Neural progenitor cell (in vitro differentiated cells): ENCODE results near the gene RPS6KA5. TPM values are rescaled to one million over a fixed set of nuclear protein-coding genes. Genes with fewer than 3 reads are reported as not detected.

Experiments
- DNase-seq: peaks from one replicate; pipeline ENCODE4 v3.0.0-alpha.2; 2016; ENCODE audit warnings: low spot score
- H2AFZ ChIP-seq: fragments of 200-600 bp; sonication (generic); replicated peaks from 2 replicates; pipeline ENCODE4 v1.6.1; 2016; ENCODE audit warnings: antibody characterized with exemption
- H3F3A ChIP-seq: fragments of 200-600 bp; sonication (generic); 2 replicates; pipeline ENCODE4 v1.6.1; 2016; ENCODE audit warnings: antibody characterized with exemption, low read depth
- H3K27ac ChIP-seq: fragments of 200-600 bp; sonication (generic); 2 replicates; pipeline ENCODE4 v1.5.1; 2016; ENCODE audit warnings: mild to moderate bottlenecking
- H3K27me3 ChIP-seq: fragments of 200-600 bp; sonication (generic); 2 replicates; pipeline ENCODE4 v1.6.1; 2016; ENCODE audit warnings: mild to moderate bottlenecking, moderate library complexity
- H3K36me3 ChIP-seq: fragments of 200-600 bp; sonication (generic); 2 replicates; pipeline ENCODE4 v1.5.1; 2016
- H3K4me1 ChIP-seq: fragments of 200-600 bp; sonication (generic); 2 replicates; pipeline ENCODE4 v1.6.1; 2016; ENCODE audit warnings: mixed run types
- H3K4me2 ChIP-seq: fragments of 200-600 bp; sonication (generic); 2 replicates; pipeline ENCODE4 v1.6.1; 2016
- H3K4me3 ChIP-seq: fragments of 200-600 bp; sonication (generic); 2 replicates; pipeline ENCODE4 v1.5.1; 2016
- H3K79me2 ChIP-seq: fragments of 200-600 bp; sonication (generic); 2 replicates; pipeline ENCODE4 v1.6.1; 2016; ENCODE audit warnings: low read depth
- H3K9ac ChIP-seq: fragments of 200-600 bp; sonication (generic); 2 replicates; pipeline ENCODE4 v1.6.1; 2016
- H3K9me3 ChIP-seq: fragments of 200-600 bp; sonication (generic); 2 replicates; pipeline ENCODE4 v1.5.1; 2016; ENCODE audit warnings: low read depth
- H4K20me1 ChIP-seq: fragments of 200-600 bp; sonication (generic); 2 replicates; pipeline ENCODE4 v1.6.1; 2016; ENCODE audit warnings: low read depth
- H3K27ac Mint-ChIP-seq: 3 replicates; pipeline ENCODE4 v1.8.0; 2021; ENCODE audit warnings: mixed read lengths
- H3K27me3 Mint-ChIP-seq: 2 replicates; pipeline ENCODE4 v1.8.0; 2022; ENCODE audit warnings: low read depth, mild to moderate bottlenecking, inconsistent platforms, moderate library complexity, mixed read lengths; ENCODE audit not compliant: insufficient read depth
- H3K36me3 Mint-ChIP-seq: 3 replicates; pipeline ENCODE4 v1.8.0; 2021; ENCODE audit warnings: mixed read lengths
- H3K4me1 Mint-ChIP-seq: 3 replicates; pipeline ENCODE4 v1.8.0; 2021; ENCODE audit warnings: mixed read lengths
- H3K4me3 Mint-ChIP-seq: 3 replicates; pipeline ENCODE4 v1.8.0; 2021; ENCODE audit warnings: mild to moderate bottlenecking, moderate library complexity, mixed read lengths
- H3K9me3 Mint-ChIP-seq: 3 replicates; pipeline ENCODE4 v1.8.0; 2020; ENCODE audit warnings: mixed read lengths
- CTCF ChIP-seq: fragments of 200-600 bp; sonication (generic); IDR thresholded peaks from 2 replicates; pipeline ENCODE4 v1.5.1; 2017; ENCODE audit warnings: antibody characterized with exemption, mild to moderate bottlenecking
- EZH2 ChIP-seq: fragments of 200-600 bp; sonication (generic); IDR thresholded peaks from 2 replicates; pipeline ENCODE4 v1.6.1; 2017; ENCODE audit warnings: antibody characterized with exemption, mild to moderate bottlenecking, moderate library complexity
- EZH2phosphoT487 ChIP-seq: fragments of 200-600 bp; sonication (generic); IDR thresholded peaks from 2 replicates; pipeline ENCODE4 v1.6.1; 2017; ENCODE audit warnings: antibody characterized with exemption
- total RNA-seq: library from RNA; depleted of rRNA; stranded (reverse); fragments of >200 nt; gene quantifications from 2 replicates; pipeline ENCODE4 v1.2.3, GENCODE V29; 2015; ENCODE audit warnings: low replicate concordance

Gene RPS6KA5
- total RNA-seq, 1 donor from 2014 or later: 8.3 TPM

- no peaks in the 10 kb centered on the region for H3K9me3 Mint-ChIP-seq
- Histone ChIP-seq H3K4me1 (no peaks in the 10 kb centered on the region), H3K36me3 (no peaks in the 10 kb centered on the region), H3K27me3 (no peaks in the 10 kb centered on the region), H3K27ac (no peak overlapping the region), H4K20me1 (no peaks in the 10 kb centered on the region), H3K79me2 (no peaks in the 10 kb centered on the region), H2AFZ (no peak overlapping the region), H3F3A (no peaks in the 10 kb centered on the region), H3K4me3 (no peak overlapping the region), H3K9me3 (no peaks in the 10 kb centered on the region), H3K9ac (no peak overlapping the region), H3K4me2 (no peak overlapping the region)
- peaks cover 5% of the 10 kb centered on the region for H3K27me3 Mint-ChIP-seq
- TF ChIP-seq EZH2phosphoT487: no peak
- no peak for TF ChIP-seq EZH2
- no peak for TF ChIP-seq CTCF
- no peaks in the 10 kb centered on the region for H3K36me3 Mint-ChIP-seq
- DNase-seq: no peak
- no peak overlapping the region for H3K27ac Mint-ChIP-seq
- peaks cover 6% of the 10 kb centered on the region for H3K4me1 Mint-ChIP-seq
- H3K4me3 Mint-ChIP-seq: no peak overlapping the region
Observed at GRCh38 chr14:90837355-90837754, 223.1 kb downstream of the RPS6KA5 start.

GRCh38 chr14:90836692-90837063, 223.8 kb downstream of the RPS6KA5 start:
- H3K4me2 ChIP-seq: no peak overlapping the region
- peaks cover 5% of the 10 kb centered on the region for H3K27me3 Mint-ChIP-seq

GRCh38 chr14:90831821-90832220, 228.6 kb downstream of the RPS6KA5 start:
- no peak overlapping the region for H3K4me3 Mint-ChIP-seq
- H3K27ac Mint-ChIP-seq: peak overlapping the region; percentile 42
- H3K27ac ChIP-seq: no peak overlapping the region
- H2AFZ ChIP-seq: no peak overlapping the region
- peaks cover 11% of the 10 kb centered on the region for H3K27me3 Mint-ChIP-seq
- H3F3A ChIP-seq: no peaks in the 10 kb centered on the region
- peaks cover 3% of the 10 kb centered on the region for H3K9me3 Mint-ChIP-seq
- H3K36me3 Mint-ChIP-seq: no peaks in the 10 kb centered on the region
- DNase-seq: no peak
- H3K79me2 ChIP-seq: no peaks in the 10 kb centered on the region
- H3K9ac ChIP-seq: no peak overlapping the region
- no peaks in the 10 kb centered on the region for H3K36me3 ChIP-seq
- H3K4me1 Mint-ChIP-seq: peaks cover 4% of the 10 kb centered on the region
- no peaks in the 10 kb centered on the region for H3K9me3 ChIP-seq
- H3K4me3 ChIP-seq: no peak overlapping the region
- no peak for TF ChIP-seq EZH2phosphoT487
- no peak for TF ChIP-seq CTCF
- no peak for TF ChIP-seq EZH2
- no peaks in the 10 kb centered on the region for H3K4me1 ChIP-seq
- H4K20me1 ChIP-seq: no peaks in the 10 kb centered on the region
- H3K27me3 ChIP-seq: peaks cover 35% of the 10 kb centered on the region
- H3K4me2 ChIP-seq: no peak overlapping the region

More at GRCh38 chr14:90836692-90837063, 223.8 kb downstream of the RPS6KA5 start:
- no peak overlapping the region for H3K27ac Mint-ChIP-seq
- no peaks in the 10 kb centered on the region for H3K27me3 ChIP-seq
- H2AFZ ChIP-seq: no peak overlapping the region
- DNase-seq: no peak
- H3K9me3 ChIP-seq: no peaks in the 10 kb centered on the region
- no peaks in the 10 kb centered on the region for H3K79me2 ChIP-seq
- H3K27ac ChIP-seq: no peak overlapping the region
- peaks cover 6% of the 10 kb centered on the region for H3K4me1 Mint-ChIP-seq
- H3K9me3 Mint-ChIP-seq: no peaks in the 10 kb centered on the region
- H3K9ac ChIP-seq: no peak overlapping the region
- H3K36me3 Mint-ChIP-seq: no peaks in the 10 kb centered on the region
- H3K4me1 ChIP-seq: no peaks in the 10 kb centered on the region
- H3K4me3 ChIP-seq: no peak overlapping the region
- H4K20me1 ChIP-seq: no peaks in the 10 kb centered on the region
- H3K36me3 ChIP-seq: no peaks in the 10 kb centered on the region
- no peak for TF ChIP-seq CTCF
- TF ChIP-seq EZH2phosphoT487: no peak
- TF ChIP-seq EZH2: no peak
- no peaks in the 10 kb centered on the region for H3F3A ChIP-seq
- H3K4me3 Mint-ChIP-seq: no peak overlapping the region
